ENCODE data around the gene MAGI2.

DNA sequence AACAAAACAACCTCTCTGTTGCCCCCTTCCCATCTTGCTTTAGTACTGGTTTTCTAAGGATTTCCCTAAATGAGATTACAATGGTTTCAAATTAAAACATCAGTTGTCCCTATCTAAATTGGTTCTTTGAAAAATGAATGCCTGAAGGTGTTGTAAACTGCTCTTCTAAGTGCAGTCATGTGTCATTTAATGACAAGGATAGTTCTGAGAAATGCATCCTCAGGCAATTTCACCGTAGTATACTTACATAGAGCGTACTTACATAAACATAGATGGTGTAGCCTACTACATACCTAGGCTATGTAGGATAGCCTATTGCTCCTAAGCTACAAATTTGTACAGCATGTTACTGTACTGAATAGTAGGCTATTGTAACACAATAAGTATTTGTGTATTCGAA, 278.1 kb downstream of the MAGI2 start:
- TF ChIP-seq CTCF (IDR thresholded peaks at IDR 0.05) (no peak), POLR2A (IDR thresholded peaks at IDR 0.05) (no peak)

Data from breast epithelium (tissue), 3 donors.